UCSD-AML1 (cell line): ENCODE data around the gene PRTN3.
"Not testable (repeated sequence)": the region's sequence is repeated elsewhere in the genome, so short reads cannot be mapped to it uniquely, and the experiment has no call there.

Experiments used
- DNase-seq: peaks from one replicate; lab custom pipeline; 2025; ENCODE audit not compliant: unreplicated experiment; lab: John Stamatoyannopoulos, UW

Gene PRTN3

GRCh38 chr19:843180-843835 is 2.5 kb downstream of the PRTN3 start:
- no peak for DNase-seq

GRCh38 chr19:843836-844545 is 3.2 kb downstream of the PRTN3 start:
- DNase-seq = no peak

- DNase-seq = no peak
These were observed 3.8 kb downstream of the PRTN3 start for GRCh38 chr19:844546-844971.

GRCh38 chr19:845707-846521 is 5.1 kb downstream of the PRTN3 start:
- DNase-seq = no peak

- DNase-seq = no peak
These were observed 7.7 kb downstream of the PRTN3 start for GRCh38 chr19:848386-848921.

GRCh38 chr19:849195-849594 is 8.4 kb downstream of the PRTN3 start:
- DNase-seq = not testable (repeated sequence)

- no peak for DNase-seq
These were observed 9.6 kb downstream of the PRTN3 start for GRCh38 chr19:850221-850978.

GRCh38 chr19:850979-851335 is 10.2 kb downstream of the PRTN3 start:
- DNase-seq = no peak

- DNase-seq = no peak
These were observed 11.6 kb downstream of the PRTN3 start, which contains the start of gene ELANE for GRCh38 chr19:852136-853013. TSS of gene ELANE (plus strand) at chr19:852303. CDS start at chr19:852329, 26 bp downstream.

GRCh38 chr19:853014-853585 is 12.3 kb downstream of the PRTN3 start:
- DNase-seq = no peak

- DNase-seq = not testable (repeated sequence)
These were observed 12.9 kb downstream of the PRTN3 start for GRCh38 chr19:853614-854220.

GRCh38 chr19:854549-854948 is 13.8 kb downstream of the PRTN3 start:
- DNase-seq = no peak

- no peak for DNase-seq
These were observed 14.3 kb downstream of the PRTN3 start for GRCh38 chr19:855142-855541.

- no peak for DNase-seq
These were observed 14.8 kb downstream of the PRTN3 start for GRCh38 chr19:855566-856120.

GRCh38 chr19:858284-858683 is 17.5 kb downstream of the PRTN3 start:
- DNase-seq = no peak

- no peak for DNase-seq
These were observed 18.4 kb downstream of the PRTN3 start, which contains the start of gene CFD for GRCh38 chr19:858868-859843. TSS of gene CFD (plus strand) at chr19:859664. CDS start at chr19:859690, 26 bp downstream.

- DNase-seq = no peak
These were observed 20.4 kb downstream of the PRTN3 start for GRCh38 chr19:861141-861755.
